GM23248 (cell line): ENCODE data around the gene PSMD13.

Source experiments
- EZH2 ChIP-seq: fragments of 200-600 bp; sonication (generic); IDR thresholded peaks from 2 replicates; pipeline ENCODE4 v1.6.1; 2018; ENCODE audit warnings: antibody characterized with exemption, mild to moderate bottlenecking; ENCODE audit not compliant: insufficient read depth, poor library complexity, severe bottlenecking
- EZH2phosphoT487 ChIP-seq: fragments of 200-600 bp; sonication (generic); IDR thresholded peaks from 2 replicates; pipeline ENCODE4 v1.6.1; 2018; ENCODE audit warnings: antibody characterized with exemption, moderate library complexity, mild to moderate bottlenecking, low read depth; ENCODE audit not compliant: insufficient read depth

GRCh38 chr11:221998-222789 is 14.6 kb upstream of the PSMD13 start:
- TF ChIP-seq EZH2 (no peak), EZH2phosphoT487 (no peak)
